ENCODE results near the gene RBM47.

DNA sequence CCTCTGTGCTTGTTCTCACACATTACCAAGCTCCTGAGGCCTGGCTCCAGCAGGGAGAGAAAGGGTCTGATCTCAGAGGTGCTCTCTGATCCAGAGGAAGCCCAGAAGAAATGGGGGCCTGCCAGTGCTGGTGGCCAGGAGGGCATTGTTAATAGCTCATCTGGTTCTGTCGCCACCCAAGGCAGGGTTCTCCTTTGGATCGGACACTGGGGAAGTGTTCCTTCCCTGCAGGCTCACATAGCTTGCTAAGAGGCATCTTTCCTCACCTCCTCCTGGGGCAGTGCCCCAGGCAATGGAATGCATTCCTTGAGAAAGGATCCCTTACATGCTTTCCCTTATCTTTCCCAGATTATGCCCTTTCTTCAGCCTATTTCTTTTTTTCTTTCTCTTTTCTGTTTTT, 53.8 kb downstream of the RBM47 start:
- TF ChIP-seq CTCF (IDR thresholded peaks at IDR 0.05; ENCODE audit: insufficient read depth, low read length): no peak
- no peak for TF ChIP-seq REST (IDR thresholded peaks at IDR 0.05; ENCODE audit: insufficient replicate concordance, low read depth)
- TF ChIP-seq POLR2AphosphoS5 (IDR thresholded peaks at IDR 0.05; ENCODE audit: low read depth): no peak
- TF ChIP-seq GABPA (IDR thresholded peaks at IDR 0.05; ENCODE audit: low read depth): no peak
- no peak for TF ChIP-seq SPI1 (IDR thresholded peaks at IDR 0.05; ENCODE audit: borderline replicate concordance, low read depth)
